Embryonic facial prominence (tissue), 1 donor: ENCODE results near the gene ATG5.

Experiments used
- DNase-seq: peaks from one replicate; pipeline ENCODE4 v3.0.0-alpha.2; 2016; ENCODE audit errors: extremely low spot score

The ATG5 gene

GRCh38 chr6:106223300-106223930, 102.1 kb downstream of the ATG5 start:
- DNase-seq = peak; percentile 25

- no peak for DNase-seq
Measured at GRCh38 chr6:106220485-106220884, 105.1 kb downstream of the ATG5 start.

- no peak for DNase-seq
Measured at GRCh38 chr6:106216527-106216926, 109.0 kb downstream of the ATG5 start.

GRCh38 chr6:106215608-106216007, 110.0 kb downstream of the ATG5 start:
- DNase-seq = no peak

- no peak for DNase-seq
Measured at GRCh38 chr6:106214531-106214930, 111.0 kb downstream of the ATG5 start.

- no peak for DNase-seq
Measured at GRCh38 chr6:106213660-106214289, 111.8 kb downstream of the ATG5 start.

GRCh38 chr6:106212576-106212975, 113.0 kb downstream of the ATG5 start:
- DNase-seq = no peak

- no peak for DNase-seq
Measured at GRCh38 chr6:106206905-106207304, 118.7 kb downstream of the ATG5 start.

- no peak for DNase-seq
Measured at GRCh38 chr6:106204961-106205360, 120.6 kb downstream of the ATG5 start.

GRCh38 chr6:106199998-106200397, 125.6 kb downstream of the ATG5 start:
- no peak for DNase-seq

GRCh38 chr6:106199331-106199730, 126.2 kb downstream of the ATG5 start:
- no peak for DNase-seq

GRCh38 chr6:106197441-106197840, 128.1 kb downstream of the ATG5 start:
- no peak for DNase-seq

- no peak for DNase-seq
Measured at GRCh38 chr6:106194949-106195921, 130.3 kb downstream of the ATG5 start.

- DNase-seq = no peak
Measured at GRCh38 chr6:106192824-106193223, 132.7 kb downstream of the ATG5 start.

- no peak for DNase-seq
Measured at GRCh38 chr6:106188104-106188794, 137.3 kb downstream of the ATG5 start.

GRCh38 chr6:106187424-106187982, 138.1 kb downstream of the ATG5 start:
- no peak for DNase-seq

GRCh38 chr6:106186714-106187113, 138.8 kb downstream of the ATG5 start:
- DNase-seq = no peak

- DNase-seq = no peak
Measured at GRCh38 chr6:106186172-106186571, 139.4 kb downstream of the ATG5 start.

- no peak for DNase-seq
Measured at GRCh38 chr6:106185615-106186014, 139.9 kb downstream of the ATG5 start.

- DNase-seq = no peak
Measured at GRCh38 chr6:106184629-106185028, 140.9 kb downstream of the ATG5 start.

GRCh38 chr6:106183430-106183829, 142.1 kb downstream of the ATG5 start:
- no peak for DNase-seq

- DNase-seq = no peak
Measured at GRCh38 chr6:106182455-106182854, 143.1 kb downstream of the ATG5 start.
